CD14-positive monocyte (primary cell): ENCODE results near the gene RIMBP2. TPM values are rescaled to one million over a fixed set of nuclear protein-coding genes. Genes with fewer than 3 reads are reported as not detected.

Source experiments
- DNase-seq, 3 donors: peaks; one replicate each; pipeline ENCODE4 v3.0.0-alpha.2; 2011 to 2022
- H2AFZ ChIP-seq: 2 replicates; pipeline ENCODE4 v1.6.0; 2012; ENCODE audit warnings: mild to moderate bottlenecking, low read depth, low read length, inconsistent platforms; ENCODE audit not compliant: insufficient read depth, poor library complexity, severe bottlenecking
- H3K27ac ChIP-seq, 2 donors: 1 replicate in 1 of 2; 2 replicates in 1 of 2; pipeline ENCODE4 v1.5.1; 2012 to 2013; ENCODE audit warnings: low read length in 2 of 2, control low read depth in 1 of 2, inconsistent platforms in 1 of 2, low read depth in 1 of 2, mild to moderate bottlenecking in 1 of 2
- H3K27me3 ChIP-seq, 2 donors: one replicate each; pipeline versions ENCODE4 v1.6.0 to v1.6.1; 2011 to 2013; ENCODE audit warnings: low read length in 2 of 2; ENCODE audit not compliant: control insufficient read depth in 2 of 2, insufficient read depth in 2 of 2
- H3K36me3 ChIP-seq, 2 donors: replicated peaks in 1 of 2; 1 replicate in 1 of 2; 2 replicates in 1 of 2; pipeline versions ENCODE4 v1.5.1 to v1.6.1; 2012 to 2013; ENCODE audit warnings: low read length in 2 of 2, control low read depth in 1 of 2, inconsistent platforms in 1 of 2, mild to moderate bottlenecking in 1 of 2; ENCODE audit not compliant: insufficient read depth in 2 of 2, control insufficient read depth in 1 of 2
- H3K4me1 ChIP-seq, 2 donors: 1 replicate in 1 of 2; 2 replicates in 1 of 2; pipeline versions ENCODE4 v1.5.1 to v1.6.1; 2012 to 2013; ENCODE audit warnings: low read length in 2 of 2, control low read depth in 1 of 2, inconsistent platforms in 1 of 2, mild to moderate bottlenecking in 1 of 2, moderate library complexity in 1 of 2; ENCODE audit not compliant: insufficient read depth in 2 of 2, control insufficient read depth in 1 of 2
- H3K4me2 ChIP-seq: replicated peaks from 2 replicates; pipeline ENCODE3; 2012; ENCODE audit warnings: low read length, moderate library complexity, mild to moderate bottlenecking; ENCODE audit not compliant: poor library complexity, severe bottlenecking; ENCODE audit errors: extremely low read depth
- H3K4me3 ChIP-seq, 3 experiments: fragments of 200-600 bp in 1 of 3; sonication (generic) in 1 of 3; replicated peaks in 1 of 3; 1 replicate in 2 of 3; 2 replicates in 1 of 3; pipeline ENCODE4 v1.5.1; 2011 to 2013; ENCODE audit warnings: low read length in 3 of 3, mild to moderate bottlenecking in 3 of 3, control low read depth in 2 of 3, low read depth in 2 of 3, inconsistent platforms in 1 of 3, moderate library complexity in 1 of 3
- H3K79me2 ChIP-seq: 2 replicates; pipeline ENCODE4 v1.6.0; 2012; ENCODE audit warnings: mild to moderate bottlenecking, control low read depth, inconsistent platforms, low read length, moderate library complexity; ENCODE audit not compliant: insufficient read depth
- H3K9ac ChIP-seq: 2 replicates; pipeline ENCODE4 v1.6.0; 2017; ENCODE audit warnings: low read length, mild to moderate bottlenecking; ENCODE audit not compliant: insufficient read depth, poor library complexity, severe bottlenecking
- H3K9me3 ChIP-seq, 2 donors: replicated peaks in 1 of 2; 1 replicate in 1 of 2; 2 replicates in 1 of 2; pipeline versions ENCODE4 v1.5.1 to v1.6.1; 2012 to 2013; ENCODE audit warnings: low read length in 2 of 2, control low read depth in 1 of 2; ENCODE audit not compliant: control insufficient read depth in 1 of 2, insufficient read depth in 1 of 2
- H4K20me1 ChIP-seq: 2 replicates; pipeline ENCODE4 v1.6.0; 2012; ENCODE audit warnings: mild to moderate bottlenecking, low read length, control low read depth, moderate library complexity; ENCODE audit not compliant: insufficient read depth
- H3K27ac Mint-ChIP-seq, 7 donors: one replicate each; pipeline ENCODE4 v1.8.0; 2020; ENCODE audit warnings: mild to moderate bottlenecking in 7 of 7, mixed read lengths in 7 of 7, moderate library complexity in 6 of 7, inconsistent platforms in 2 of 7
- H3K27me3 Mint-ChIP-seq, 3 donors: one replicate each; pipeline ENCODE4 v1.8.0; 2021 to 2022; ENCODE audit warnings: low read depth in 3 of 3, mild to moderate bottlenecking in 3 of 3, mixed read lengths in 3 of 3, moderate library complexity in 3 of 3, inconsistent platforms in 1 of 3
- H3K36me3 Mint-ChIP-seq, 2 donors: one replicate each; pipeline ENCODE4 v1.8.0; 2020; ENCODE audit warnings: mixed read lengths in 2 of 2, inconsistent platforms in 1 of 2, mild to moderate bottlenecking in 1 of 2
- H3K4me1 Mint-ChIP-seq: one replicate; pipeline ENCODE4 v1.8.0; 2020; ENCODE audit warnings: mild to moderate bottlenecking, mixed read lengths
- H3K4me3 Mint-ChIP-seq, 2 donors: one replicate each; pipeline ENCODE4 v1.8.0; 2020; ENCODE audit warnings: mild to moderate bottlenecking in 2 of 2, mixed read lengths in 2 of 2, moderate library complexity in 1 of 2
- H3K9me3 Mint-ChIP-seq, 7 donors: one replicate each; pipeline ENCODE4 v1.8.0; 2020 to 2022; ENCODE audit warnings: mixed read lengths in 7 of 7, mild to moderate bottlenecking in 6 of 7, moderate library complexity in 6 of 7, inconsistent platforms in 2 of 7
- WGBS: methylation state at CpG from one replicate; pipeline ENCODE4 v1.1.5; 2013; ENCODE audit warnings: missing lambda C conversion rate; ENCODE audit not compliant: insufficient coverage; 5-methylcytosine and 5-hydroxymethylcytosine counted together
- intact Hi-C, 2 donors: fragments of 100-400 bp; cut with micrococcal nuclease; formaldehyde crosslinking; loops; one replicate each; pipeline versions ENCODE4 v1.15.0 to v1.15.1; 2023
- polyA plus RNA-seq, 3 donors: library from polyadenylated mRNA; depleted of rRNA in 1 of 3; unstranded in 2 of 3; stranded (reverse) in 1 of 3; fragments of 300-500 nt in 2 of 3; fragments of >200 nt in 1 of 3; fragmentation: Illumina TruSeq in 2 of 3; gene quantifications; 1 replicate in 2 of 3; 2 replicates in 1 of 3; pipeline ENCODE4 v1.2.3, GENCODE V29; 2012 to 2021
- TF ChIP-seq, protein P1 (sequence below): fragments of 200-600 bp; IDR thresholded peaks from one replicate; pipeline ENCODE4 v1.8.0; 2022; ENCODE audit warnings: antibody characterized with exemption, mild to moderate bottlenecking

Gene RIMBP2
- polyA plus RNA-seq, 3 donors: not detected

DNA sequence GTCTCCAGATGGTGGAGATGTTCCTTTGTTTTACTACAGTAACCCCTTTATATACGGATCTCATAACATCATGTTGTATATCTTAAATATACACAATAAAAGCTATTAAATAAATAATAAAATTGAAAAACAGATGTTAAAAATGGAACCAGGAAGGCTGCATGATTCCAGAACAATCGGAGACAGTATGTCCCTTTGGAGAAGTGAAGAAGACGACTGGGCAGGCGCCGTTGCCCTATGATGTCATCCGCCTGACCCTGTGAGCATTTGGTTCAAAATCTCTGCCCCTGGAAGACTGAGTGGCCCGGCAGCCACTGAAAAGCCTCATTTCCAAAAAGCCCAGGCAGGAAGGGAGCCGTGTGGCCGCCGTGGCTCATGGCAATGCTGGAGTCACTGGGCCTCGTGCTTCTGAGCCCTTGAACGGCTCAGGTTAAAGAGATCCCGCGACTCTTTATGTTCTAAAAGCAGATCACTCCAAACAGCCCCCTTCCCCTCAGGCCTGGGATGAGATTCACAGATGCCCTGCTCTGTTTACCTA is 30.8 kb downstream of the RIMBP2 start:
- Mint-ChIP-seq H3K36me3 (no peaks in the 10 kb centered on the region), H3K27me3 (peaks cover 1 to 23% (median 10%) of the 10 kb centered on the region in 3 donors), H3K4me1 (peaks cover 5% of the 10 kb centered on the region), H3K4me3 (no peak overlapping the region), H3K27ac (no peak overlapping the region), H3K9me3 (peaks cover 0 to 2% (median 0%) of the 10 kb centered on the region in 7 donors)
- H3K9me3 ChIP-seq: no peaks in the 10 kb centered on the region
- H4K20me1 ChIP-seq: no peaks in the 10 kb centered on the region
- no peak overlapping the region for H3K27ac ChIP-seq
- H2AFZ ChIP-seq: no peak overlapping the region
- DNase-seq: no peak
- intact Hi-C loops: no loop called here
- no peak overlapping the region for H3K9ac ChIP-seq
- H3K4me3 ChIP-seq: no peak overlapping the region
- 88% methylated on average over 13 of the region's 14 CpGs for WGBS
- H3K79me2 ChIP-seq: no peaks in the 10 kb centered on the region
- no peak overlapping the region for H3K4me2 ChIP-seq
- H3K4me1 ChIP-seq: peaks cover 0 to 4% of the 10 kb centered on the region in 2 donors
- TF ChIP-seq, protein P1, sequence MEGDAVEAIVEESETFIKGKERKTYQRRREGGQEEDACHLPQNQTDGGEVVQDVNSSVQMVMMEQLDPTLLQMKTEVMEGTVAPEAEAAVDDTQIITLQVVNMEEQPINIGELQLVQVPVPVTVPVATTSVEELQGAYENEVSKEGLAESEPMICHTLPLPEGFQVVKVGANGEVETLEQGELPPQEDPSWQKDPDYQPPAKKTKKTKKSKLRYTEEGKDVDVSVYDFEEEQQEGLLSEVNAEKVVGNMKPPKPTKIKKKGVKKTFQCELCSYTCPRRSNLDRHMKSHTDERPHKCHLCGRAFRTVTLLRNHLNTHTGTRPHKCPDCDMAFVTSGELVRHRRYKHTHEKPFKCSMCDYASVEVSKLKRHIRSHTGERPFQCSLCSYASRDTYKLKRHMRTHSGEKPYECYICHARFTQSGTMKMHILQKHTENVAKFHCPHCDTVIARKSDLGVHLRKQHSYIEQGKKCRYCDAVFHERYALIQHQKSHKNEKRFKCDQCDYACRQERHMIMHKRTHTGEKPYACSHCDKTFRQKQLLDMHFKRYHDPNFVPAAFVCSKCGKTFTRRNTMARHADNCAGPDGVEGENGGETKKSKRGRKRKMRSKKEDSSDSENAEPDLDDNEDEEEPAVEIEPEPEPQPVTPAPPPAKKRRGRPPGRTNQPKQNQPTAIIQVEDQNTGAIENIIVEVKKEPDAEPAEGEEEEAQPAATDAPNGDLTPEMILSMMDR: no peak
- H3K36me3 ChIP-seq: no peaks in the 10 kb centered on the region
- no peaks in the 10 kb centered on the region for H3K27me3 ChIP-seq

DNA sequence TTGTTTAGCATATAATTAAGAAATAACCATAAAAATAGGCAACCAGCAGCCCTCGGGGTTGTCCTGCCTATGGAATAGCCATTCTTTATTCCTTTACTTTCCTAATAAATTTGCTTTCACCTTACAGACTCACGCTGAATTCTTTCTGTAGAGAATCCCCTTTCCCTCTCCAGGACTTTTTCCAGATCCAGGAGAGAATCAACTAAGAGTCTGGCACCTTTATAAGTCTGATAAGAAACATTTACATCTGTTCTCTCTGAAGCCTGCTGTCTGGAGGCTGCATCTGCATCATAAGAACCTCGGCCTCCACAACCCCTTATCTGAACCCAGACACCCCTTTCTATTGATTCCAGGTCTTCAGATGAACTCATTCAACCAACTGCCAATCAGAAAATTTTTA is 32.3 kb downstream of the RIMBP2 start:
- no peak overlapping the region for H3K27ac Mint-ChIP-seq
- Histone ChIP-seq H3K4me3 (no peak overlapping the region), H4K20me1 (no peaks in the 10 kb centered on the region), H3K36me3 (no peaks in the 10 kb centered on the region), H3K79me2 (no peaks in the 10 kb centered on the region), H3K9ac (no peak overlapping the region), H2AFZ (no peak overlapping the region), H3K27me3 (no peaks in the 10 kb centered on the region), H3K27ac (no peak overlapping the region), H3K9me3 (no peaks in the 10 kb centered on the region), H3K4me1 (peaks cover 0 to 6% of the 10 kb centered on the region in 2 donors), H3K4me2 (no peak overlapping the region)
- H3K4me3 Mint-ChIP-seq: no peak overlapping the region
- no peaks in the 10 kb centered on the region for H3K36me3 Mint-ChIP-seq
- intact Hi-C loops: no loop called here
- WGBS: 73% methylated on average over 2 of the region's 3 CpGs
- H3K4me1 Mint-ChIP-seq: peaks cover 7% of the 10 kb centered on the region
- TF ChIP-seq, protein P1: no peak
- peaks cover 0 to 3% (median 0%) of the 10 kb centered on the region in 7 donors for H3K9me3 Mint-ChIP-seq
- no peak for DNase-seq
- peaks cover 1 to 23% (median 12%) of the 10 kb centered on the region in 3 donors for H3K27me3 Mint-ChIP-seq
